Skeletal muscle satellite cell (primary cell): ENCODE measurements around the gene DYSF.

Experiments used
- H3K27me3 ChIP-seq: 2 replicates; pipeline ENCODE4 v1.7.0; 2013; ENCODE audit warnings: low read length; ENCODE audit not compliant: control insufficient read depth, insufficient read depth
- H3K36me3 ChIP-seq: 2 replicates; pipeline ENCODE4 v1.7.0; 2013; ENCODE audit warnings: mild to moderate bottlenecking, control low read depth, low read length; ENCODE audit not compliant: insufficient read depth
- H3K4me1 ChIP-seq: 2 replicates; pipeline ENCODE4 v1.7.0; 2013; ENCODE audit warnings: low read length; ENCODE audit not compliant: control insufficient read depth, insufficient read depth
- H3K4me2 ChIP-seq: 2 replicates; pipeline ENCODE4 v1.7.0; 2013; ENCODE audit warnings: mild to moderate bottlenecking, low read length
- H3K4me3 ChIP-seq: 2 replicates; pipeline ENCODE4 v1.7.0; 2013; ENCODE audit warnings: low read length
- H3K9ac ChIP-seq: 2 replicates; pipeline ENCODE4 v1.7.0; 2013; ENCODE audit warnings: mild to moderate bottlenecking, low read depth, low read length, moderate library complexity
- H3K9me3 ChIP-seq: replicated peaks from 2 replicates; pipeline ENCODE4 v1.7.0; 2013; ENCODE audit warnings: mild to moderate bottlenecking, control low read depth, low read length

DYSF gene

GRCh38 chr2:71602115-71602495 lies 148.7 kb downstream of the DYSF start:
- no peak overlapping the region for H3K4me3 ChIP-seq
- H3K9ac ChIP-seq, result no peak overlapping the region
- H3K36me3 ChIP-seq, result no peaks in the 10 kb centered on the region
- peaks cover 13% of the 10 kb centered on the region for H3K27me3 ChIP-seq
- no peaks in the 10 kb centered on the region for H3K9me3 ChIP-seq
- no peak overlapping the region for H3K4me2 ChIP-seq
- H3K4me1 ChIP-seq, result no peaks in the 10 kb centered on the region

- no peak overlapping the region for H3K9ac ChIP-seq
- H3K9me3 ChIP-seq, result no peaks in the 10 kb centered on the region
- no peak overlapping the region for H3K4me2 ChIP-seq
- no peaks in the 10 kb centered on the region for H3K36me3 ChIP-seq
- H3K4me1 ChIP-seq, result no peaks in the 10 kb centered on the region
- no peak overlapping the region for H3K4me3 ChIP-seq
- peaks cover 13% of the 10 kb centered on the region for H3K27me3 ChIP-seq
Observed at GRCh38 chr2:71602581-71602980, 149.2 kb downstream of the DYSF start.

DNA sequence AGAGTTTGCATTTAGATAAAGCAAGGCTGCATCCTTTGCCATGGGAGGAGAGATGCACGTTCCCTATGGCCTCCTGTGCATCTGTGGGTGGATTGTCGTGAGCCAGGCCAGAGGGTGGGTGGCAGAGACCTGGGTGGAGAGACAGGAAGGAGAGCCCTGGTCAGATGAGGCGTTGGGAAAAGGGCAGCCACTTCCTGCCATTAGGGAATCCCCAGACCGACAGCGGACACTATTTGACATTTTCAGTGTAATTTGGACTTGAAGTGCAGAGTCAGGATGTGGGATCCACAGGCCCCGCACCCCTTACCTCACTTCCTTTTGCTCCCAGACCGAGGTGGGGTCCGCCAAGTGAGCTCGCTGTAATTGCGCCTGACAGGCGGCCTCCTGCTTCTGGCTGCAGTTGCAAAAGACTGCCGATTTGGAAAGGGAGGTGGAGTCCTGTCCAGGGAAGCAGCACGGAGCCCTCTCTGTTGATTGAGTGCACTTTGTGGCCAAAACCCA lies 150.0 kb downstream of the DYSF start:
- H3K36me3 ChIP-seq, result no peaks in the 10 kb centered on the region
- H3K9ac ChIP-seq, result no peak overlapping the region
- no peaks in the 10 kb centered on the region for H3K4me1 ChIP-seq
- no peaks in the 10 kb centered on the region for H3K9me3 ChIP-seq
- H3K4me3 ChIP-seq, result no peak overlapping the region
- no peak overlapping the region for H3K4me2 ChIP-seq
- peaks cover 13% of the 10 kb centered on the region for H3K27me3 ChIP-seq

DNA sequence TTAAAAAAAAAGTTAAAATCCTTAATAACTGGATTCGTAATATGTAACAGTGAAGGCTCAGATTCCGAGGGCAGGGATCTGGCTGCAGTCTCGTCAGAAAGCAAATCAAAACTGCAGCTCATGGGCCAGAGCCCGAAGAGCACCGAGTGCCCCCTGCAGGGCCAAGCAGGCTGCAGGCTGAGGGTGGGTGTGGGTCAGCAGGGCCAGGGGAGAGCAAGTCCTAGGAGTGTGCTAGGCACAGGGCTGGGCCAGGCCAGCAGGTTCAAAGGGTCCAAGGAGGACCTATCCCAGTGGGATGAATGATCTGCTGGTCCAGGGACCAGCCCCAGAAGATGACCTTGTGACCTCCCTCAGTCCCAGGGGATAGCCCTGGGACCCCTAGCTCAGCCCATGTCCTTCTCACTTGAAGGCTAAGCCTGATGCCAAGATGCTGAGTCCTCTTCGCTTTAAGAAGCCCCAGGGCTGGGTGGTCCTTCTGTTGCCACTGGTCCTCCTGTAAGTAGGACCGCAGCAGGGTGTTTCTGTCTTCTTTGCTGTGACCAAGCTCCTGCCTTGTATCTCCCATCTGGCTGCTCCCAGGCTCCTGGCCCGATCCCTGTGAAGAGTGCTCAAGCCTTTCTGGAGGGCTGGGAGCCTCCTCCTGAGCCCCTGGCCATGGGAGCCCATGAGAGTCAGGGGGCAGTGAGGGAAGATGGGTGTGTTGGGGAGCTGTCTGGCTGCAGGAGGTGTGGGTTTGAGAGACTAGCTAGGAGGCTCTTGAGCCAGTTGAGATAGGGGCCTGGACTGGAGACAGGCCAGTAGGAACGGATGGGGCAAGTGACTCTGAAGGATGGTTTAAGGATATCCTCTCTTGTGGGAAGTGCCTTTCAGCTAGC lies 150.7 kb downstream of the DYSF start:
- H3K9ac ChIP-seq, result no peak overlapping the region
- no peak overlapping the region for H3K4me2 ChIP-seq
- no peaks in the 10 kb centered on the region for H3K9me3 ChIP-seq
- no peaks in the 10 kb centered on the region for H3K4me1 ChIP-seq
- peaks cover 13% of the 10 kb centered on the region for H3K27me3 ChIP-seq
- no peaks in the 10 kb centered on the region for H3K36me3 ChIP-seq
- H3K4me3 ChIP-seq, result no peak overlapping the region

DNA sequence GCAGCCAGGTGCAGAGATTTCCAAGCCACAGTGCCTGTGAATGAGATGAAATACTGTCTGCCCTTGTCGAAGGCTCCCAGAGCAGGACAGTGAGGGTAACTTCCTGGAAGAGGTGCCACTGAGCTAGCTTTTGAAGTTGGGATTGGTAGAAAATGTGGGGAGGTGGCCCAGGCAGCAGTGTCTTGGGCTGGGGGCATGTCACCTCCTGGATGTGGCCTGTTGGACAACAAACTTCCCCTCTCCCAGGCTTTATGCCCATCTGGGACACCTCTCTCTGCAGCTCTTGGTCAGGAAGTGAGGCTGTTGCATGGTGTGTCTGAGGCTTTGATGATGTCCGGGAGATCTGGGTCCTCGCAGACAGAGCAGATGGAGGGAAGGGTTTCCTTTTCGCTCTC lies 151.4 kb downstream of the DYSF start:
- Histone ChIP-seq H3K27me3 (peaks cover 13% of the 10 kb centered on the region), H3K36me3 (no peaks in the 10 kb centered on the region)

GRCh38 chr2:71605173-71605641 lies 151.8 kb downstream of the DYSF start:
- Histone ChIP-seq H3K4me1 (no peaks in the 10 kb centered on the region), H3K9me3 (no peaks in the 10 kb centered on the region), H3K4me3 (no peak overlapping the region), H3K36me3 (no peaks in the 10 kb centered on the region), H3K4me2 (no peak overlapping the region), H3K27me3 (peaks cover 13% of the 10 kb centered on the region), H3K9ac (no peak overlapping the region)

More for the DNA sequence above, 151.4 kb downstream of the DYSF start:
- no peak overlapping the region for H3K9ac ChIP-seq
- no peaks in the 10 kb centered on the region for H3K4me1 ChIP-seq
- no peak overlapping the region for H3K4me2 ChIP-seq
- no peaks in the 10 kb centered on the region for H3K9me3 ChIP-seq
- H3K4me3 ChIP-seq, result no peak overlapping the region

DNA sequence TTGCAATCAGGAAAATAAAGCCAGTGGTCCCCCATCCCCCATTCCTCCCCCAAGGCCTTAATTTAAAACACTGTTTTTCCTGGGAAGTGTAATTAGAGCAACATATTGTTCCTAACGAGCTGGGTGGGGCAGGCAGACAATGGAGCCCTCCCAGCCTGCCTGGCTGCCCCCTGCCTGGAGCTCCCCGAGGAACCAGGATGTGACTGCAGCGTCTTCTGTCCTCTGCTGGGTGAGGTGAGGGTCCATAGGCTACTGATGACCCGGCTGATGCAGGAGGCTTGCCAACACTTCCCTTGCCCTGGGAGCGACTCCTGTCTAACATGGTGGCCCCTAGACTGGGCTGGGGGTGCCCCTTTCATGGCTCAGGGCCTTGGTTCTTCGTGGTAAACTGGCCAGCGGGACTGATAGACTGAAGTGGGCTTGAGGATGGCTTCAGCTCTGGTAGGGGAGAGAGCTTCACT lies 152.4 kb downstream of the DYSF start:
- H3K4me3 ChIP-seq, result no peak overlapping the region
- no peaks in the 10 kb centered on the region for H3K9me3 ChIP-seq
- H3K4me2 ChIP-seq, result no peak overlapping the region
- H3K27me3 ChIP-seq, result peaks cover 13% of the 10 kb centered on the region
- no peak overlapping the region for H3K9ac ChIP-seq
- H3K36me3 ChIP-seq, result no peaks in the 10 kb centered on the region
- H3K4me1 ChIP-seq, result no peaks in the 10 kb centered on the region

DNA sequence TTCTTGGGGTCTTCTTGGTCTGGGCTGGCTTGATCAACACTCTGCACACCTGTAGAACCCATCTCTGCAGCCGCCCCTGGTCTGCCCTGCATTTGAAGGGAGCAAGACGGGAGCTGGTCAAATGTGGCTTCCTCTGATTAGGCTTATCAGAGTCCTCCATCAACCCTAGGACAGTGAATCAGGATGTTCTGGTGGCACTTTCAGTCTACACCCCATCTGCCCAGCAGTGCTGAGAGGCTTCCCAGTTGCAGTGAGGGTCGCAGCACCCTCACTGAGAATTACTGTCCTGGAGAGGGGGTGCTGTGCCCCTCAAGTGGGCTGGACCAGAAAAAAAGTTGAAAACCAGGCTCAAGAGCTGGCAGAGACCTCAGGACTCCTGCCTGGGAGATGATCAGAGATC lies 152.9 kb downstream of the DYSF start:
- Histone ChIP-seq H3K27me3 (peaks cover 13% of the 10 kb centered on the region), H3K4me3 (no peak overlapping the region), H3K4me2 (no peak overlapping the region), H3K4me1 (no peaks in the 10 kb centered on the region), H3K9ac (no peak overlapping the region), H3K9me3 (no peaks in the 10 kb centered on the region), H3K36me3 (no peaks in the 10 kb centered on the region)

DNA sequence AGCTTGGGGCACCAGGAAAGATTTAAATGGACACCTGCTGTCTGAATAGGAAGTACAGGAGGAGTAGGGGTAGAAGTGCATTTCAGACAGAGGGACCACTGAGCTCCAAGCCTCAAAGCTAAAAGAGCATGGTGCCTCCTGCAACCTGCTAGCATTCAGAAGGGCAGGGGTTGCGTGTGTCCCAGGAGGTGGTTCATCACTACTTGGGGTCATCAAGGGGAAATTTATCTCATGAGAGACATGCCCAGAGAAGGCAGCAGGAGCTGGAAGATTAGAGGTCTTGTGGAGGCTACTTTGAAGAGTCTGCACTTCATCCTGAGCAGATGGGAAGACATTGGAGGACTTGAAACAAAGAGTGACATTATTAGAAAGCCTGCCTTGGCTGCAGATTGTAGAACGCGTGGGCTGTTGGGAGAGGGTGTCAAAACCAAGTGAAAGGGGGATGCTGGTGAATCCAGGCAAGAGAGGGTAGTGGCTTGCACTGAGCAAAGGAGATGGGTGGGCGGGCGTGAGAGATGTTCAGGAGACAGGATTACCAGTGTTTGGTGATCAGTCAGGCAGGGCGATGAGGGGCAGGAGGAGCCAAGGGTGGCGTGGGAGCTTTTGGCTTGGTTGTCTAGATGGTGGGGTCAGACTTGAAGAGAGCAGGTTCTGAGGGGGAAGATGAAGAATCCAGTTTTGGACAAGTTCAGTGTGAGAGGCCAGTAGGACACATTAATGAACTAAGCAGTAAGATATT lies 154.0 kb downstream of the DYSF start:
- Histone ChIP-seq H3K4me2 (no peak overlapping the region), H3K9me3 (no peaks in the 10 kb centered on the region), H3K4me1 (no peaks in the 10 kb centered on the region), H3K27me3 (peaks cover 13% of the 10 kb centered on the region), H3K4me3 (no peak overlapping the region), H3K36me3 (no peaks in the 10 kb centered on the region), H3K9ac (no peak overlapping the region)

- H3K9me3 ChIP-seq, result no peaks in the 10 kb centered on the region
- H3K4me2 ChIP-seq, result no peak overlapping the region
- no peaks in the 10 kb centered on the region for H3K4me1 ChIP-seq
- no peak overlapping the region for H3K9ac ChIP-seq
- H3K4me3 ChIP-seq, result no peak overlapping the region
- peaks cover 13% of the 10 kb centered on the region for H3K27me3 ChIP-seq
- H3K36me3 ChIP-seq, result no peaks in the 10 kb centered on the region
Observed at GRCh38 chr2:71608034-71608433, 154.7 kb downstream of the DYSF start.

DNA sequence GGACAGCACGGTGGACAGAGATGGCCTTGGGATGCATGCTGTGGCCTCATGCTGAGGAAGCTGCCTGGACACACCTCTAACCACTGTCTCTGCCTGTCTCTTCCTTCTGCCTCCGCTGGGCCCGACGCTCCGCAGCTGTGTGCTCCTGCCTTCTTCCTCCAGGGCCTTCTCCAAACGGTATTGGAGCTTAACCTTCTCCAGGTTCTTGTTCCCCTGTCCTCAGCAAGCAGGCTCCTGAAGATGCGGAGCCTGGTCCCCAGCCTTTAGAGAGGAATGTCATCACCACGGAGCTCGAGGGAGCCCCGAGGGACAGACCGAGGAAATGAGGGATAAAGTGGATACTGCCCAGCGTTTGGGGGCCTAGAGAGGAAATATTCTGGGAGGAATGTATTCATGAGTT lies 155.1 kb downstream of the DYSF start:
- no peak overlapping the region for H3K4me2 ChIP-seq
- no peaks in the 10 kb centered on the region for H3K36me3 ChIP-seq
- no peaks in the 10 kb centered on the region for H3K9me3 ChIP-seq
- no peak overlapping the region for H3K4me3 ChIP-seq
- no peaks in the 10 kb centered on the region for H3K4me1 ChIP-seq
- H3K27me3 ChIP-seq, result peaks cover 13% of the 10 kb centered on the region
- H3K9ac ChIP-seq, result no peak overlapping the region
